DND-41 (cell line): ENCODE results near the gene NRP1.

Experiments
- ATAC-seq: fragments of 200-7000 bp; cut with Tn5 transposase; 3 replicates; pipeline ENCODE4 v1.9.1; 2021; ENCODE audit warnings: low read depth; ENCODE audit not compliant: insufficient read depth
- DNase-seq: peaks from one replicate; pipeline ENCODE4 v3.0.0-alpha.2; 2020
- H2AFZ ChIP-seq: 2 replicates; pipeline ENCODE4 v1.6.0; 2012; ENCODE audit warnings: low read depth, low read length
- H3K27ac ChIP-seq: 2 replicates; pipeline ENCODE4 v1.5.1; 2012; ENCODE audit warnings: low read length, inconsistent platforms
- H3K27me3 ChIP-seq: fragments of 200-600 bp; sonication (generic); 2 replicates; pipeline ENCODE4 v1.6.0; 2012; ENCODE audit warnings: low read length, mild to moderate bottlenecking, inconsistent platforms; ENCODE audit not compliant: insufficient read depth, poor library complexity
- H3K36me3 ChIP-seq: 2 replicates; pipeline ENCODE4 v1.5.1; 2012; ENCODE audit warnings: low read length, inconsistent platforms; ENCODE audit not compliant: insufficient read depth
- H3K4me1 ChIP-seq: 2 replicates; pipeline ENCODE4 v1.5.1; 2012; ENCODE audit warnings: mild to moderate bottlenecking, low read length; ENCODE audit not compliant: insufficient read depth
- H3K4me2 ChIP-seq: 2 replicates; pipeline ENCODE4 v1.6.0; 2012; ENCODE audit warnings: mild to moderate bottlenecking, moderate library complexity, low read length, inconsistent platforms; ENCODE audit not compliant: insufficient read depth
- H3K4me3 ChIP-seq, 2 experiments: fragments of 200-600 bp in 1 of 2; shearing (Covaris generic) in 1 of 2; 2 replicates each; pipeline ENCODE4 v1.5.1; 2012 to 2016; ENCODE audit warnings: inconsistent platforms in 2 of 2, low read length in 2 of 2, mild to moderate bottlenecking in 2 of 2, low read depth in 1 of 2, moderate library complexity in 1 of 2
- H3K79me2 ChIP-seq: 2 replicates; pipeline ENCODE4 v1.6.0; 2012; ENCODE audit warnings: low read length, inconsistent platforms; ENCODE audit not compliant: insufficient read depth
- H3K9ac ChIP-seq: 2 replicates; pipeline ENCODE4 v1.6.0; 2012; ENCODE audit warnings: low read depth, mild to moderate bottlenecking, inconsistent platforms, low read length, moderate library complexity
- H3K9me3 ChIP-seq: 2 replicates; pipeline ENCODE4 v1.5.1; 2012; ENCODE audit warnings: low read length, moderate library complexity, mild to moderate bottlenecking, inconsistent platforms; ENCODE audit not compliant: insufficient read depth, severe bottlenecking
- H4K20me1 ChIP-seq: 2 replicates; pipeline ENCODE4 v1.6.0; 2012; ENCODE audit warnings: low read length; ENCODE audit not compliant: insufficient read depth
- EZH2 ChIP-seq: IDR thresholded peaks from 3 replicates; pipeline ENCODE4 v1.6.1; 2012; ENCODE audit warnings: borderline replicate concordance, low read depth, mild to moderate bottlenecking, moderate library complexity, low read length, inconsistent platforms; ENCODE audit not compliant: severe bottlenecking
- TF ChIP-seq, protein P1 (sequence below): IDR thresholded peaks from 2 replicates; pipeline ENCODE4 v1.5.1; 2012; ENCODE audit warnings: borderline replicate concordance, low read length, moderate library complexity, mild to moderate bottlenecking; ENCODE audit not compliant: poor library complexity, severe bottlenecking; ENCODE audit errors: extremely low read depth

NRP1 gene

DNA sequence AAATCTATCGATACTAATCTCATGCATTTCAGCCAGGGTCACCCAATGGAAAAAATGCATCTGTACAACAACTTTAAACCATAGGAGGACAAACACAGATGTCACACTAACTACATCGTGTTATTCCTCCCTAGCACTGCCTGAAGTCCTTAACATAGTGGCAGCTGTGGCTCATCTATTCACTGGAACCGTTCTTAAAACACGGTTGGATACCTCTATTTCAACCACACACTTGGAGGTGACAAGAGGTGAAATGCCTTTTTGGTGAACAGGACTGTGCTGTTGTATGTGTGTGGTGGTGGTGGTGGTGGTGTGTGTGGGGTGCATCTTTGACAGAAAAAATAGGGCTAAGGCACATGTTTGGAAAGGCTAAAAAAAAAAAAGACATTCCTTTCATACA lies 93.1 kb downstream of the NRP1 start:
- Histone ChIP-seq H3K27me3 (no peaks in the 10 kb centered on the region), H4K20me1 (no peaks in the 10 kb centered on the region), H3K36me3 (no peaks in the 10 kb centered on the region), H3K4me1 (no peaks in the 10 kb centered on the region), H3K9ac (no peak overlapping the region), H3K79me2 (no peaks in the 10 kb centered on the region), H3K27ac (no peak overlapping the region), H3K4me2 (no peak overlapping the region), H3K4me3 (no peak overlapping the region), H2AFZ (no peak overlapping the region), H3K9me3 (no peaks in the 10 kb centered on the region)
- ATAC-seq (no peak), DNase-seq (no peak)
- TF ChIP-seq, protein P1, sequence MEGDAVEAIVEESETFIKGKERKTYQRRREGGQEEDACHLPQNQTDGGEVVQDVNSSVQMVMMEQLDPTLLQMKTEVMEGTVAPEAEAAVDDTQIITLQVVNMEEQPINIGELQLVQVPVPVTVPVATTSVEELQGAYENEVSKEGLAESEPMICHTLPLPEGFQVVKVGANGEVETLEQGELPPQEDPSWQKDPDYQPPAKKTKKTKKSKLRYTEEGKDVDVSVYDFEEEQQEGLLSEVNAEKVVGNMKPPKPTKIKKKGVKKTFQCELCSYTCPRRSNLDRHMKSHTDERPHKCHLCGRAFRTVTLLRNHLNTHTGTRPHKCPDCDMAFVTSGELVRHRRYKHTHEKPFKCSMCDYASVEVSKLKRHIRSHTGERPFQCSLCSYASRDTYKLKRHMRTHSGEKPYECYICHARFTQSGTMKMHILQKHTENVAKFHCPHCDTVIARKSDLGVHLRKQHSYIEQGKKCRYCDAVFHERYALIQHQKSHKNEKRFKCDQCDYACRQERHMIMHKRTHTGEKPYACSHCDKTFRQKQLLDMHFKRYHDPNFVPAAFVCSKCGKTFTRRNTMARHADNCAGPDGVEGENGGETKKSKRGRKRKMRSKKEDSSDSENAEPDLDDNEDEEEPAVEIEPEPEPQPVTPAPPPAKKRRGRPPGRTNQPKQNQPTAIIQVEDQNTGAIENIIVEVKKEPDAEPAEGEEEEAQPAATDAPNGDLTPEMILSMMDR = no peak
- no peak for TF ChIP-seq EZH2

DNA sequence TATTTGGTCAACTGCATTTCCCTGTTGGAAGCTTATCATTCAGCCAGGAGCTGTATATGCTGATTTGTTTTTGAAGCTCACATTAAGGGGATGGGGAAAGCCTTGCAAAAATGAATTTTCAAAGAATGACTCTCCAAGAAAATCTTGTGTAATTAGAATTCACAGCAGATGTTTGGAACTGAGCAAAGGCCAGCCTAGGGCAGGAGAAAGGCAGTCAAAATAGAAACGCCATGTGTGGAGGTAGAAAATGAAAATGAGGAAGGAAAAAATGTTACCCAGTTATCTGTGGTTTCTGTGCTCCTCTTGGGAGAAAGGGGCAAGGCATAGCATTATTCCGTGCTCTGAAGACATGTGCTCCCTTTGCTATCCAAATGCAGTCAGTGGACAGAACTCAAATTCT lies 93.5 kb downstream of the NRP1 start:
- no peak for ATAC-seq
- no peak for DNase-seq
- Histone ChIP-seq H2AFZ (no peak overlapping the region), H3K79me2 (no peaks in the 10 kb centered on the region), H3K4me3 (no peak overlapping the region), H3K27me3 (no peaks in the 10 kb centered on the region), H3K4me2 (no peak overlapping the region), H4K20me1 (no peaks in the 10 kb centered on the region), H3K4me1 (no peaks in the 10 kb centered on the region), H3K36me3 (no peaks in the 10 kb centered on the region), H3K27ac (no peak overlapping the region), H3K9me3 (no peaks in the 10 kb centered on the region), H3K9ac (no peak overlapping the region)
- TF ChIP-seq EZH2 = no peak
- TF ChIP-seq, protein P1 = no peak

DNA sequence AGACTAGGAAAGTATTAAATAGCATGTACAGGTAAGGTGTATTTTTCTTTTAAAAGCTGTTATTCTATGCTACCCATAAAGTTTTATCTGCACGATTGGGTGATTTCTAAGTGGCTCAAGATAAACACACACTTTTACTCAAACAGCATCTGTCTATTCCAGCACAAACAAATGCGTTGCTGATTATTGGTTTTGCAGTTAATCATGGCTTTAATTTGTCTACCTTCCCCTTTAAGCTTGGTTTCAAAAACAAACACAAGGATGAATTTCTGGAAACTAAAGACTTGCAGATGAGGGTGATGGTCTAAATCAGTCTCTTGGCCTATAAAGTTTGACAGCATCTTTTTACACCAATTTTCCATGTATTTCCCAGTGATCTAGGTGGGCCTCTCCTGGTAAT lies 94.2 kb downstream of the NRP1 start:
- Histone ChIP-seq H3K79me2 (no peaks in the 10 kb centered on the region), H3K4me2 (no peak overlapping the region), H2AFZ (no peak overlapping the region), H3K27me3 (no peaks in the 10 kb centered on the region), H4K20me1 (no peaks in the 10 kb centered on the region), H3K4me3 (no peak overlapping the region), H3K36me3 (no peaks in the 10 kb centered on the region), H3K4me1 (no peaks in the 10 kb centered on the region), H3K27ac (no peak overlapping the region), H3K9ac (no peak overlapping the region), H3K9me3 (no peaks in the 10 kb centered on the region)
- ATAC-seq = no peak
- no peak for DNase-seq
- TF ChIP-seq, protein P1 = no peak
- no peak for TF ChIP-seq EZH2

DNA sequence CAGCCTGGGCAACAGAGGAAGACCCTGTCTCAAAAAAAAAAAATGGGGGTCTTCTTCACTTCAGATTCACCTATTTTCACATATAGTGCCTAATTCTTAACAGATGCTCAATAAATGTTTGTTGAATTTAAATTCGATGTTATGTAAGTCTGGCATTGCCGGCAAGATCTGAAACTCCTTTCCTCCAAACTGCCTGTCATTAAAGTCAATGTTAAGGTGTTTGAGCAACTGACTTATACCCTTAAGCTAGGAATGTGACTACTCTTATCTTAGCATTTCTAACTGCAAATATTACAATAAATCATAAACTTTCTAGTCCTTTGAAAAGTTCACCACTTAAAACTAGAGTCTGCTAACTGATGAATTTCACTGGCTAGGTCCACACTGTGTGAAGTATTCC lies 95.2 kb downstream of the NRP1 start:
- Histone ChIP-seq H3K9ac (no peak overlapping the region), H3K4me2 (no peak overlapping the region), H3K27me3 (no peaks in the 10 kb centered on the region), H3K79me2 (no peaks in the 10 kb centered on the region), H2AFZ (no peak overlapping the region), H3K36me3 (no peaks in the 10 kb centered on the region), H3K4me1 (no peaks in the 10 kb centered on the region), H3K27ac (no peak overlapping the region), H3K9me3 (no peaks in the 10 kb centered on the region), H3K4me3 (no peak overlapping the region), H4K20me1 (no peaks in the 10 kb centered on the region)
- ATAC-seq (no peak), DNase-seq (no peak)
- TF ChIP-seq, protein P1 = no peak
- TF ChIP-seq EZH2 = no peak
